ENCODE results near the gene C6orf52.

Gene C6orf52

DNA sequence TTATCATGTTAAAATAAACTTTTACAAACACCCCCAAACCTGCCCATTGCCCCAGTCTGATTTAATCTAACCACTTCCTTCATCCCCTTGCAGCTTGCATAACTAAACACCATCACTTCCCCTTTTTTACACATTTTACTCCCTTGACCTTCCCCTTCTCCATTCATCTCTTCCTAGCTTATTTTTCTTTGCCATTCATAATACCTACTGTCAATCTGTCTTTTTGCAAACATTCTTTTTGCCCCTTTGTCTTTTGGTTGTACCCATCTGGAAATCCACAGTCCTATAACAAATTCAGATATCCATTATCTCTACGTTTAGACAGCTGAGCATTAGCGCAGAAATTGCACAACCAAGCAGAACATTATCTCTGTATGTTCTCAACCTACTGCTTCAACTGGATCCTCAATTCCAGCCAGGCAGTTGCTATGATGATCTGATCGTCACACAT, 51.2 kb downstream of the C6orf52 start:
- DNase-seq: no peak

DNA sequence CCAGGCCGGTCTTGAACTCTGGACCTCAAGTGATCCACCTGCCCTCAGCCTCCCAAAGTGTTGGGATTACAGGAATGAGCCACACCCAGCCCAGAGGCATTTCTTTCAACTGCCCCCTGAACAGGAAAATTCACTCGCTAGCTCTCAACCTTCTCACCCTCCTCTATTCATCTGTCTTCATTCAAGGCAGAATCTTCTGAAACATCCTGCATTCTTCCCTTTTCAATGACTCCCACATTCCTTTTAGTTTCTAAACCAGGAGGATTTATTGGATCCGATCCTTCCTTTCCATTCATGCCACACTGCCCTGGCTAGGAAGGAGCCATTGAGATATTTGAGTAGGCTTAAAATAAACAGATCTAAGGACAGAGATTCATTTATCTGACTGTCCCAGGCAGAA, 52.9 kb downstream of the C6orf52 start:
- DNase-seq: no peak

DNA sequence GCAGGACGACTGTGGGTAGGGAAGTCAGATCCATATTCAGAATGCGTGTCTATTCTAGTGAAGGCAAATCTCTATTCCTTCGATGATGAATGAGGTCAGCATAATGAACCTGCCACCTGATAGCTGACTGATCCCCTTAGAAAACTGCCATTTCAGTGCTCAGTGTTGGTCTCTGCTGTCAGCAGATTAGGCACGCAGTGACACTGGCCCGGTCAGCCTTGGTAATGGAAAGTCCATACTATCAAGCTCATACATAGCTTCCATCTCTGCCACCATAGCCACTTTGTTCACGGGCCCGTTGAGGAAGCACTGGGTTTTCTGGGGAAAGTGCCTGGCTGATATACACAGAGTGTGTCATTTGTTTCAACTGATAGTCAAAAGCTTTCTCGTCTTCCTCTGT, 54.0 kb downstream of the C6orf52 start:
- no peak for DNase-seq

DNA sequence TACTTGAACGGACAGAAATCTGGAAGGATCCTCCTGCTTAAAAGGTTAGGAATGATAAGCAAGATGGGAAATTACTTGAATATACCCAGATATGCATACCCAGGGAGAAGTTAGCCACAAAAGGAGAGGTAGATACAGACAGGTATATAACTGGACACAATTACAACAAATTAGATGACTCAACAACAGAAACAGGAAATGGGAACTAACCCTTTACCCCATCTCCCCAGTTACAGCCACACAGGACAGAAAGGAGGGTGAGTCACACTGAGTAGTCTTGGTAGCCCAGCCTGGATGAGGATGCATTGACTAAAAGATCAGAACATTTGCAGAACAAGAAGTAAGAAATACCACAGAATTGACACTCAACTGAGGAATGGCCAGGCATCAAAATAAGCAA, 61.2 kb downstream of the C6orf52 start:
- DNase-seq: peak; percentile 90

DNA sequence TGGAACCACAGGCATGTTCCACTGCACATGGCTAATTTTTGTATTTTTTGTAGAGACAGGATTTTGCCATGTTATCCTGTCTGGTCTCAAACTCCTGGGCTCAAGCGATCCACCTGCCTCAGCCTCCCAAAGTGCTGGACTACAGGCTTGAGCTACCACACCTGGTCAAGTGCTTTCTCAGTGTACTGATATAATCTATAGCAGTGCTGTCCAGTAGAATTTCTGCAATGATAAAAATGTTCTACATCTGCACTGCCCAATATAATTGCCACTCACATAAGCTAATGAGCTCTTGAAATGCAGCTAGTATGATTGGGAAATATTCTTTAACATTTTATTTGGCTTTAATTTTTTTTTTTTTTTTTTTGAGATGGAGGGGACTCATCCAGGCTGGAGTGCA, 64.2 kb downstream of the C6orf52 start:
- no peak for DNase-seq

DNA sequence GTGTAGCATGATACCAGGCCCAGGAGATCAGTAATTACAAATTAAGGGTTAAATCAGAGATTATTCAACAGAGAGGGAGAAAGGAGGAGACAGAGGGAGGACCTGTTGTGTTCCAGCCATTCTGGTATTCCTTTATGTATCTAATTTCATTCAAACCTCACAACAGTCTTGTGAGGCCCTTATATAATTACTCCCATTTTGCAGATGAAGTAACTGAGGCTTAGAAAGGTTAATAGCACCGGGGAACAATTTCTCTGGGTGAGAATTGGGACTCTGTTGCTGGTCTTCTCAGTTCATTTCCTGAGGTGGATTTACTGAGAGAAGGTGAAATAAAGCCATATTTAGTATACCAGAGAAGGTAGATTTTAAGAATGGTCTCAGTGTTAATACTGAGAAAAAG, 66.6 kb downstream of the C6orf52 start:
- DNase-seq: no peak

DNA sequence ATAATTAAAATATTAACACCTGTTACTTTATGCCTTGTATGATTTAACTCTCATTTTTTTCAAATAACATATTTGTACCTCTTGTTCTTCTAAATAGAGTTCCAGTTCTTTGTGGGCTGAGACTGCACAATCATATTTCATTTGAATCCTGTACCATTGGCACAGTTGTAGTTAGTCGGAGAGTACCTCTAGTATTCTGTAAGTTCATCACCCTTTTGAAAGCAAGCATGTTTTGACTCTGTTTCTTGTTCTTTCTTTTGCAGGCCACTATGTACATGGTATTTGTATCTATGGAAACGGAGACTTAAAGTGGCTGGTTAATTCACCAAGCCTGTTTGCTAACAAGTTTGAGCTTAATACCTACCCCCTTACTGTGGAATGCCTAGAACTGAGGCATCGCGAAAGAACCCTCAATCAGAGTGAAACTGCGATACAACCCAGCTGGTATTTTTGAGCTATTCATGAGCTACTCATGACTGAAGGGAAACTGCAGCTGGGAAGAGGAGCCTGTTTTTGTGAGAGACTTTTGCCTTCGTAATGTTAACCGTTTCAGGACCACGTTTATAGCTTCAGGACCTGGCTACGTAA, 68.2 kb downstream of the C6orf52 start:
- no peak for DNase-seq

DNA sequence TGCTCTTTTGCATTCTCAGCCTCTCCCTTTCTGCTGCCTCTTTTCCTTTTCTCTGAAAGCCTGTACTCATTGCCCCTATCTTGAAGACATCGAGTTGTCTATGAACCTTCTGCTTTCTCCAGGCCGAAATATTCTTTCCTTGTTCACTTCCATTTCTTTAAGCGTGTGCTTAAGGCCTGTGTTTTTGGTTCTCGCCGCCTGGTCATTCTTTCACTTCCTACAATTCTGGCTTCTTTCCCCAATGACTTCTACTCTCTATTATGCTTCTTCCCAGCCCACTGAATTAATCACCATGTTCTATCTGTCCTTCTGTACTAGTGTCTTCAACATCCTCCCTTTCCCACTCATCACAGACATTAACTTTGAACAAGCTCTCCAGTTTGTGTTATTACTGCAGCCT, 69.6 kb downstream of the C6orf52 start:
- DNase-seq: no peak

DNA sequence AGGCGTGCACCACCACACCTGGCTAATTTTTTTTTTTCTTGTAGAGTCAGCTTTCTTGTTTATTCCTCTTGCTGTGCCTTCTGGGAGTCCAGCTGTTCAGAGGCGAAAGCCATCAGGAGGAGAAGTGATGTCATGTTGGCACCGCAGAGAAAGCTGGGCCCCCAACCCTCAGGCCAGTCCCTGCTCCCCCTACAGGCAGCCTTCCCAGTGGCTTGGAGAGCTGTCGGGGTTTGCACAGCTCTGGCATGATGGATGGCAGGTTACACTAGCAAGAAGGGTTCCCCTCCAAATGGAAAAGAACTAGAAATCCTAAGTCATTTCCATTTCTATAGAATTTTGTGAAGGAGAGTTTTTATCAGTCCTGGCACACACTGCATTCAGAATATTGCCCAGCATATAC, 72.6 kb downstream of the C6orf52 start:
- no peak for DNase-seq
